Measurements from ENCODE around the gene EVX2. TPM values are rescaled to one million over a fixed set of nuclear protein-coding genes. Genes with fewer than 3 reads are reported as not detected.
A peak's percentile ranks its signal among the peaks of the same experiment; 100 is the strongest.

The EVX2 gene
- total RNA-seq, 1 experiment from 2014 or later = not detected

- no peak for DNase-seq (ENCODE audit: low read depth)
Measured at GRCh38 chr2:176096243-176096985, 12.7 kb upstream of the EVX2 start.

GRCh38 chr2:176095421-176095820 is 11.7 kb upstream of the EVX2 start:
- DNase-seq (ENCODE audit: low read depth) = no peak

GRCh38 chr2:176094349-176094748 is 10.6 kb upstream of the EVX2 start:
- DNase-seq (ENCODE audit: low read depth) = no peak

GRCh38 chr2:176093898-176094249 is 10.1 kb upstream of the EVX2 start:
- DNase-seq (ENCODE audit: low read depth) = no peak

GRCh38 chr2:176093145-176093897 is 9.6 kb upstream of the EVX2 start:
- DNase-seq (ENCODE audit: low read depth) = no peak

GRCh38 chr2:176092270-176093144 is 8.7 kb upstream of the EVX2 start, which contains the start of gene HOXD13:
TSS of gene HOXD13 (plus strand) at chr2:176092721. CDS start at chr2:176092891, 170 bp downstream.
- no peak for DNase-seq (ENCODE audit: low read depth)

- DNase-seq (ENCODE audit: low read depth) = no peak
Measured at GRCh38 chr2:176091329-176092258, 7.8 kb upstream of the EVX2 start.

- DNase-seq (ENCODE audit: low read depth) = no peak
Measured at GRCh38 chr2:176090862-176091261, 7.1 kb upstream of the EVX2 start.

- no peak for DNase-seq (ENCODE audit: low read depth)
Measured at GRCh38 chr2:176089843-176090395, 6.2 kb upstream of the EVX2 start.

- DNase-seq (ENCODE audit: low read depth) = no peak
Measured at GRCh38 chr2:176088937-176089842, 5.4 kb upstream of the EVX2 start.

- no peak for DNase-seq (ENCODE audit: low read depth)
Measured at GRCh38 chr2:176088048-176088936, 4.5 kb upstream of the EVX2 start.

- no peak for DNase-seq (ENCODE audit: low read depth)
Measured at GRCh38 chr2:176087330-176088047, 3.7 kb upstream of the EVX2 start.

GRCh38 chr2:176085861-176086771 is 2.4 kb upstream of the EVX2 start:
- peak; percentile 26 for DNase-seq (ENCODE audit: low read depth)

- no peak for DNase-seq (ENCODE audit: low read depth)
Measured at GRCh38 chr2:176085120-176085788, 1.5 kb upstream of the EVX2 start.

- DNase-seq (ENCODE audit: low read depth) = no peak
Measured at GRCh38 chr2:176084611-176085119, 903 bp upstream of the EVX2 start.
